HEK293 (cell line): ENCODE results near the gene GPR119.

Experiments
- CTCF ChIP-seq: fragments of 450-650 bp; formaldehyde crosslinking; IDR thresholded peaks from 2 replicates; pipeline ENCODE4 v1.5.1; 2016; ENCODE audit warnings: missing biosample characterization, missing genetic modification characterization
- OSR2 ChIP-seq: fragments of 450-650 bp; formaldehyde crosslinking; IDR thresholded peaks from 2 replicates; pipeline ENCODE4 v1.5.1; 2016; ENCODE audit warnings: missing biosample characterization, missing genetic modification characterization
- PRDM1 ChIP-seq: fragments of 450-650 bp; formaldehyde crosslinking; IDR thresholded peaks from 2 replicates; pipeline ENCODE4; 2016; ENCODE audit warnings: missing biosample characterization, missing genetic modification characterization
- TCF7L2 ChIP-seq: IDR thresholded peaks from 2 replicates; pipeline ENCODE4 v1.6.1; 2011; ENCODE audit warnings: low read depth, mild to moderate bottlenecking, inconsistent platforms, low read length, moderate library complexity, borderline replicate concordance
- ZFP37 ChIP-seq: fragments of 450-650 bp; formaldehyde crosslinking; IDR thresholded peaks from 2 replicates; pipeline ENCODE4 v1.5.1; 2016; ENCODE audit warnings: missing biosample characterization, missing genetic modification characterization
- ZNF132 ChIP-seq: fragments of 450-650 bp; formaldehyde crosslinking; IDR thresholded peaks from 2 replicates; pipeline ENCODE4 v1.5.1; 2017; ENCODE audit warnings: missing biosample characterization, missing genetic modification characterization, borderline replicate concordance
- ZNF302 ChIP-seq: fragments of 450-650 bp; formaldehyde crosslinking; IDR thresholded peaks from 2 replicates; pipeline ENCODE4 v1.5.1; 2016; ENCODE audit warnings: missing biosample characterization, missing genetic modification characterization, low read depth
- ZNF549 ChIP-seq: fragments of 450-650 bp; IDR thresholded peaks from 2 replicates; pipeline ENCODE4 v1.5.1; 2018; ENCODE audit warnings: missing biosample characterization, missing genetic modification characterization, mild to moderate bottlenecking, inconsistent platforms, moderate library complexity

DNA sequence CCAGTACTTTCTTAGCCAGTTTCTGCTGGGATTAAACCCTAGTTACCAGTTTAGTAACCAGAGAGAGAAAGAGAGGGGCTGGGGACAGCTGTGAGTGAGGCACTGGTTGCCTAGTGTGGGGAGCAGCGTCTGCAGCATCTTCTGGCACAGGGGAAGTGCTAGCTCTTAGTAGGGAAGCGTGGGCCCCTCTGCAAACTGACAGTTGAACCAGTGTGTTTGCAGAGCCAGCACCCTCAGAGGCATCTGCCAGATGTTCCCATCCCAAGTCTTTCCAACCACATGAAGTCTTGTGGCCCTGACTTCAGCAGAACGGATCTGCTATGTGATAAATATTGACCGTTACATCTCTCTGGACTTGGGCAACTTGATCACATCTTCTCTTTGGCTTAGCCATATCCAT, 31.3 kb upstream of the GPR119 start:
- no peak for TF ChIP-seq ZNF132 (tag by site-specific recombination)
- no peak for TF ChIP-seq ZNF549 (tag by site-specific recombination)
- TF ChIP-seq ZFP37 = no peak
- no peak for TF ChIP-seq TCF7L2
- TF ChIP-seq ZNF302 (tag by site-specific recombination) = no peak
- TF ChIP-seq PRDM1 = no peak
- no peak for TF ChIP-seq CTCF (tag by site-specific recombination)
- no peak for TF ChIP-seq OSR2 (tag by site-specific recombination)
